22Rv1 (cell line): Measurements from ENCODE around the gene NPAS2.

Source experiments
- CTCF ChIP-seq: fragments of 450-650 bp; IDR thresholded peaks from 2 replicates; pipeline ENCODE4 v1.5.1; 2017; ENCODE audit warnings: mild to moderate bottlenecking
- ZFX ChIP-seq: fragments of 450-650 bp; IDR thresholded peaks from 2 replicates; pipeline ENCODE4 v1.6.1; 2017; ENCODE audit warnings: antibody characterized with exemption, borderline replicate concordance

GRCh38 chr2:100903534-100904258 is 83.8 kb downstream of the NPAS2 start:
- TF ChIP-seq CTCF (no peak), ZFX (no peak)
